NCI-H2171 treated with DMSO at 0.1 percent for 48 hours (cell line): ENCODE results near the gene TMEM115.

Experiments
- DNase-seq: peaks from one replicate; lab custom pipeline; 2025; lab: John Stamatoyannopoulos, UW

The TMEM115 gene

GRCh38 chr3:50331364-50331907 lies 27.9 kb downstream of the TMEM115 start:
- DNase-seq, result no peak

- no peak for DNase-seq
Observed at GRCh38 chr3:50330330-50330729, 29.0 kb downstream of the TMEM115 start.

GRCh38 chr3:50327943-50328691 lies 31.2 kb downstream of the TMEM115 start, which contains the start of gene TUSC2:
Gene TUSC2, minus strand, starts transcription at chr3:50328223. Its CDS starts 124 bp downstream, at chr3:50328099.
- DNase-seq, result peak; percentile 85

DNA sequence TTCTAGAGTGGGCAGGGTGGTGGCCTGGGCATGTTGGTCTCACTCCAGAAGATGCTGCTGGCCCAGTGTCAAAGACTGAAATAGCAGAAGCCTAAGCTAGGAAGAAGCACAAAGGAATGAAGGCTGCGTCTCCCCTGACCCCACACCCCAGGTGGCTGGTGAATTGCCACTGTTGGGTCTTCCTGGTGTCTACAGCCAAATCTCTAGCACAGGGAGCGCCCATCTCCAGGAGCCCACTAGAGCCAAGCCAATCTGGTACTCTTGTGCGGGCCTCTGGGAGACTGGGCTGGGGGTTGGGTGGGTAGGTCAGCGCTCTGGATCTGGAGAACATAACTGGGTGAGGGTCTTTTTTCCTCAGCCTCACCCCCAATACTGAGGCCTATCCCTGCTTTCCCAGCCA lies 32.2 kb downstream of the TMEM115 start:
- DNase-seq, result no peak

DNA sequence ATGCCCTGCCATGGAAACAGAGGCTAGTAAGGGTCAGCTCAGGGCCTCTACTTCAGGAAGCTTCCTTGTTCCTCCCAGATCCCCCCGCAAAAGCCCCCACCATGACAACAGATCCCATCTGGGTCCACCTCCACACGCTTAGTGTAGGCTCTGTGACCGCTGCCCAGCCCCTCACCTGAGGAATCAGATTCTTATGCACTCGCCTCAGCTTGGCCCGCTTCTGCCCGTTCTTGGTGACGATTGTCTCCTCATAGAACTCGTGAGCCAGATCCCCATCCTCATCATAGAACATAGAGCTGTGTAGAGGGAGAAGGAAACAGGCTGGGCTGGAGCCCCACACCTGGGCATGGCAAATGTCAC lies 33.2 kb downstream of the TMEM115 start:
- no peak for DNase-seq

DNA sequence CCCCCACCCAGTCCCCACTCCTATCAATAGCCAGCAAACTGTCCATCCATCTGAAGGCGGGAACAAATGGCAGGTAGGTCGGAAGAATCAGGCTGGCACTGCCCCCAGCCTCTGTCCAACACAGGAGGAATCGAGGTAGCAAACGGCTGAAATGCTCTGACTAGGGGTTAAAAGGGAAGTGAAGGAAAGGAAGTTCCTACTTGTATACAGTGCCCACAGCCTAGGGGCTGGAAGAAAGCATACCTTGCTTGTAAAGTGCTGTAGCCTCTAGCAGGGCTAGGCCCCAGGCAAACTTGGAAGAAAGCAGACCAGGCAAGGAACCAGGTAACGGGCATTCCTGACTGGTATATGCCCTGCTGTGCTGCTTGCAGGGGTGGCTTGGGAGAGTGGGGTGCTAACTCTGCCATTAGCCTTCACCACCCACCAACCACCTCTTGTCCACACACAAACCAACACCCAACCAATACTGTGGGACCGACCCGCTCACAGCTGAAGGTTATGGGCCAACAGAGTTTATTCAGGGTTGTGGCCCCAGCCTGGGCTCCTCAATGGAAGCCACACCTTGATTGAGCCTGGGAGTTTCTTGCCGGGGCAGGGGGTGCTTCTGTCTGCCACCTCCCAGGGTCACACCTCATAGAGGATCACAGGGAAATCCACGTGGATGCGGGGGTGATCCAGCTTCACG lies 33.7 kb downstream of the TMEM115 start:
- no peak for DNase-seq

DNA sequence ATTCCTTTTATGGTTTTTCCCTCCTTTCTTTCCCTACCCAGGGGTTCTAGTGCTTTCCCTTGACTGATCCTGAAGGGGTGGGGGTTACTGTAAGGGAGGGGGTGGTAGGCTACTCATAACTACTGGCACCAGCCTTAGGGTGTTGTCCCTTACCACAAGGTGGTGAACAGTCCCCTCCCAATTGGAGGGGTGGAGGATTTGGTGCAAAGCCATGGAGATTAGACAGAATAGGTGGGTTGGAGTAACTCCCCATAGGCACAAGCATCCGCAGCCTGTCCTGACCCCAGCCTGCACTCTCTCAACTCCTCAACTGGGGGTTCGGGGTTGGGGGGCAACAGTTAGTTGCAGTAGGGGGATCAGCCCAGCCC lies 34.2 kb downstream of the TMEM115 start:
- no peak for DNase-seq

- peak; percentile 39 for DNase-seq
Observed at GRCh38 chr3:50324351-50325112, 34.8 kb downstream of the TMEM115 start.

GRCh38 chr3:50323614-50324199 lies 35.6 kb downstream of the TMEM115 start:
- DNase-seq, result no peak

GRCh38 chr3:50323092-50323600 lies 36.2 kb downstream of the TMEM115 start:
- DNase-seq, result no peak

DNA sequence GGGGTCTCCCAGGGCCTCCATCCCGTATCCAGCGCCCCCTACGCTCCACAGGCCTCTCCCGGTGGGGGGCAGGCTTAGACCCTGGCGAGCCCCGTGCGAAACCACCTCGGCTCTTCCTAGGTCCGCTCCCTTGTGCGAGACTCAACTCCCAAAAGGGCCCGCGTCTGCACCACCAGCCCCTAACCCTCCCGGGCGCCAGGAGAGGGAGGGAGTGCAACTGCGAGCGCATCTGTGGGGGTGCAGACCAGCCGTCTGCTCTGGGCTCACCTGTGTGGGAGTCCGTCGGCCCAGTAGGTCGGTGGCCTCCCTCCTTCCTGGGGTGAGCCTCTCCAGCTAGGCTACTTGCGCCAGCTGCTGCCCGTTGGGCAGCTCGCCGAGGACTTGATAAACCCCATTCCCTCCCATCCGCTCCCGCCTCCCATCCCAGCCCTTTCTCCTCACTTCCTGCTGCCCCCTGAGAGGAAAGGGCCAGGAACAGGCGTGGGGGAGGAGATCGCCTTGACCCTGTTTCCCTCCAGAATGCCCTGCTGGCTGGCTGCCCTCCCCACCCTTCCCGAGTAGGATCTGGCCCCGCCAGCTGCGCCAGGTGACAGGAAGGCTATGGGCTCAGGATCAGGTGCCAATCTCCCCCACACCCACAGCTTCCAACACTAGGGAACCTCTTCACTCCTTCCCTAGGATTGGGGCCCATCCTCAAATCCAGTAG lies 36.8 kb downstream of the TMEM115 start, which contains the start of gene HYAL2:
Gene HYAL2 (minus strand): TSS at position 360 of the 706 bp plus-strand sequence. CDS start 2,256 bp downstream, outside the sequence.
- no peak for DNase-seq

DNA sequence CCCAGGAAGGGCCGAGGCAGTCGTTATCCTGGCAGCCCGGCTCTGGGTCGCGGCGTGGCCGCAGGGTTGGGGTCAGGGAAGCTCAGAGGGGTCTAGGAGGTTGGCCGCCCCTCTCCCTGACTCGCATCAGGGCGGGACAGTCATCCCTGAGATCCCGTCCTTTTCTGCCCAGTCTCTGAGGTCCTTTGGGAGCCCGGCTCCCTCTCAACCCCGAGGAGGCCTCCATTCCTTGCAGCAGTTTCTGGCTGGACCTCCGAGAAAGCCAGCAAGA lies 37.3 kb downstream of the TMEM115 start:
- no peak for DNase-seq

GRCh38 chr3:50321336-50322114 lies 37.8 kb downstream of the TMEM115 start:
- peak; percentile 78 for DNase-seq

DNA sequence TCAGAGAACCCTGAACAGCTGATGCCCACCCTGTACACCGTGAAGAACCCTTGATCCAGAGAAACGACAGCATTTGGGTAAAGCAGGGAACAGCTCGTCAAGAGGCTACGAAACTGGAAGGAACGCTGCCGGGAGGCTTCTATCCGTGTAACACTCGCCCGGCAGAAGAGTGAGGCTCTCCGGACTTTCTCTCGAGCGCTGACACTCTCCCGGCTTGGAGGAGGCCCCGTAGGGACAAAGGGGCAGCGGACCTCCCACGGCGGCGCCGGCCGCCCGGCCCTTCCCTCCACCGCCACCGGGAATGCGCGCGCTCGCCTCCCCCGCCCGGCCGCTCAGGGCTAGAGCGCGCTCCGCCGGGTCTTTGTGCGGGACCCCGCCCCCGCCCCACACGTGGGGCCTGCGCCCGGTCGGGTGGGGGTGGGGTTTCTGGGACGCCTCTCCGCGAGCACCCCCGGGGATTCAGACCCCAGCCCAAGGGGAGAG lies 38.4 kb downstream of the TMEM115 start:
- DNase-seq, result peak; percentile 42

DNA sequence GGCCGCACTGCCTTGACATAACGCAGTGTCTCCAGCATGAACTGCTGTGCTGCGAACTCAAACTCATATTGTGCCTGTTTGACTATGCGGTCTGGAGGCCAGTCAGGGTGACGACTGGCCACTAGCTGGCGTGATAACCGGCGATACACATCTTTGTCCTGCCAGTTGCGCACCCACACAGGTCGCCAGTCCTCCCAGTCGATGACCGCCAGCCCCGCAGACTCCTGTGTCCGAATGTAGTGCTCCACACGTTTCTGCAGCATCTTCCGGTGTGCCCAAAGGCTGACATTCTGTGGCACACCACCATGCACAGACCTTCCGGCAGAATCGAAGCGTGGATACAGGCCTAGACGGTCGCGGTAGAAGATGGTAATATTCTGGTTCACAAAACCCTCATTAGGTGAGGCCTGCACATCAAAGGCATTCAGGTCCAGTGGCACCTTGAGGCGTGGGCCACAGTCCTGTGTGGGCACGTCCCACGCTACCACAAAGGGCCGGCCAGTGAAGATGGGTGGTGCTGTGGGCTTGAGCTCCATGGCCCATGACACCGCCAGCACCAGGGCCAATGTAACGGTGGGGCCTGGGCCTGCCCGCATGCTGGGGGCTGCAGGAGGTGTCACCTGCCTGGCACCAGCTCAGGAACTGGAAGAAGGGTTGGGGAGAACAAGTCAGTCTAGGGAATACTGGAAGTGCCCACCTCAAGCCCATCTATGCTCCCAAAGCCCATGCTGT lies 39.3 kb downstream of the TMEM115 start:
- DNase-seq, result no peak

DNA sequence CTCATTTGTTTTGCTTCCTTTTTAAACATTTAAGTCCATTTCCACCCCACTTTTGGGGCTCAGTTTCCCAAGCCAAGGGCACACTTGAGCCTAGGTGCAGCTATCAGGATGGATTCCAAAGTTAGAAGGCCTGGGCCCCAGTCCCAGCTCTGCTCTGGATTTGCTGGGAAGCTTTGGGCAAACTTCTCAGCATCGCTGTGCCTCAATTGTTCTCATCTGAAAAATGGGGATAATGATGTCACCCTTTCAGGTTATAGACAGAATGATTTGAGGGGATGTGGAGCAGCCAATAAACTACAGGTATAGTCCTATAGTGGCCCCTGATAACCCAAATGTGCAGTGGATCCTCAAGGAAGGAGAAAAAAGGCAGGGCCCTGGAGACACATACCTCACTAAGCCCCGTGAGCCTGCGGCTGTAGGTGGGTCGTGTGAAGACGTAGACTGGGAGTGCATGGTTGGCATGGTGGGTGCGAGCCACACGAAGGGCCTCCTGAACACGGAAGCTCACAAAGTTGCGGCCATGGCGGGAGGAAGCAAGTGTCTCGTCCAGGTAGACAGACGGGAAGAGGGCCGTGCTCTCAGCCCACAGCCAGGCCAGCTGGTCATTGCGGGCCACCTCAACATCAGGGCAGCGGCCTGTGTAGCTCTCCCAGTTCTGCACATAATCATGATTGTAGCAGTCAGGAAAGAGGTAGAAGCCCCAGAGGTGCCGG lies 40.0 kb downstream of the TMEM115 start:
- DNase-seq, result no peak

DNA sequence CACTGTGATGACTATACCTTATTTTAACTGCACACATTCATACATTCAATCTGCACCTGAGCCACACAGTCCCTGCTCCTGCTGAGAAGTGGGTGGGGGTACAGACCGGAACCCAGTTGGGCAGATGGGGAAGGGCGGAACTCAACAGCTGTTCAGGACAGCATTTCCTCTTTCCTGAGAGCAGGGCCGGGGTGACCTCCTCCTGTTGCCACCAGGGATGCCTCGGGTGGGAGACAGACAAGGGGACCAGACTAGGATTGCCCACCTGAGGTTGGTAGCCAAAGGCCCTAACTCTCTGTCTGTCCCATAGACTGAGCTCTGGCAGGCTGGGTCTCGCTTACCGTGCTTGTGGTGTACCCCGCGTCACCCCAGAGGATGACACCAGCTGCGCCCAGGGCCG lies 40.7 kb downstream of the TMEM115 start:
- DNase-seq, result no peak

- no peak for DNase-seq
Observed at GRCh38 chr3:50318163-50318562, 41.2 kb downstream of the TMEM115 start.

DNA sequence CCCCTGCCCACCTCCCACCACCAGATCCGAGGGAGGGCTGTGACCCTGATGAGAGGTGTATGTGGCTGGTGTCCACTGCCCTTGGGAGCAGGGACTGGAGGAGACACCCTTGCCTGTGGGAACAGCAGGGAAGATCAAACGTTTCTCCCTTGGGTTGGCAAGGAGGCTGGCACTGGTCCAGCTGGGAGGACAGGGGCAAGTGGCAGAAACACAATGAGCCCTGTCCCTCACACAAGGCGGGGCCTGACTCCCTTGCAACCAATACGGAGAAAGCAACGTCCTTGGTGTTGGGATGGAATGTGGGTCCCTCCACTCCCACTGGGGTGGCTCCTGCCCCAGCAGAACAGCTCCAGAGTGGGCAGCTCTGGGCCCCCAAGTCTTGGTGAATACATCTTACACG lies 42.0 kb downstream of the TMEM115 start:
- DNase-seq, result no peak
